Activated CD4-positive, alpha-beta T cell treated with anti-CD3 and anti-CD28 coated beads, Interleukin-2, amount 10 ng/mL, durations not matched to agents 7 days and 5 days (primary cell): Measurements from ENCODE around the gene LIN7A. TPM values are rescaled to one million over a fixed set of nuclear protein-coding genes. Genes with fewer than 3 reads are reported as not detected.

ENCODE experiments used
- CTCF ChIA-PET: fragments of 350-600 bp; sonication (Branson Sonifier 250); formaldehyde crosslinking; loops from one replicate; lab custom pipeline; 2021; ENCODE audit warnings: antibody characterized with exemption; lab: Charles Lee
- POLR2A ChIA-PET: fragments of 350-600 bp; sonication (Branson Sonifier 250); formaldehyde crosslinking; loops from one replicate; lab custom pipeline; 2021; ENCODE audit warnings: antibody characterized with exemption; lab: Charles Lee
- DNase-seq: peaks from one replicate; pipeline ENCODE4 v3.0.0-alpha.2; 2020
- H3K27ac Mint-ChIP-seq: one replicate; pipeline ENCODE4 v1.8.0; 2021; ENCODE audit warnings: mild to moderate bottlenecking, moderate library complexity, mixed read lengths
- H3K27me3 Mint-ChIP-seq: one replicate; pipeline ENCODE4 v1.8.0; 2021; ENCODE audit warnings: mixed read lengths
- H3K36me3 Mint-ChIP-seq: one replicate; pipeline ENCODE4 v1.8.0; 2021; ENCODE audit warnings: low read depth, mixed read lengths
- H3K4me1 Mint-ChIP-seq: one replicate; pipeline ENCODE4 v1.8.0; 2021; ENCODE audit warnings: mixed read lengths
- H3K4me3 Mint-ChIP-seq: one replicate; pipeline ENCODE4 v1.8.0; 2021; ENCODE audit warnings: mild to moderate bottlenecking, moderate library complexity, mixed read lengths
- H3K9me3 Mint-ChIP-seq: one replicate; pipeline ENCODE4 v1.8.0; 2021; ENCODE audit warnings: mixed read lengths
- total RNA-seq, 2 experiments: library from RNA; stranded (reverse); gene quantifications; one replicate each; pipeline ENCODE4 v1.2.3, GENCODE V29; 2021

Gene LIN7A
- total RNA-seq, 2 experiments from 2014 or later, result not detected

DNA sequence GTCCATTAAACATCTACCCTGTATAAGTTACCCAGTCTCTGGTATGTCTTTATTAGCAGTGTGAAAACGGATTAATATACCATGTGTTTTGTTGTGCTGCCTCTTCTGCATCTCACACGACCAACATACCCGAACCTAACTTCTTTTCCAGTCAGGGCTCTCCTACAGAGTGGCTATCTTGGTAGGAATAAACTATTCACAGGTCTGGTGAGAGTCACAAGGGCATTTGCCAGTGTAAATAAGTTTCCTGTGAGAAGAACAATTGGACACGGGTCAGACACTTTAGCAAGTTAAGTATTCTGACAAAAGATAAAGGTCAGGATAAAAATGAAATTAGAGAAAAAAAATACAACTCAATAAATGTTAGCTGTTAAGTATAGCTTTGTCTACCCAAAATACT lies 160.1 kb downstream of the LIN7A start:
- DNase-seq, result no peak
- POLR2A ChIA-PET, result no interaction called here
- CTCF ChIA-PET, result no interaction called here
- no peaks in the 10 kb centered on the region for H3K36me3 Mint-ChIP-seq
- peaks cover 21% of the 10 kb centered on the region for H3K9me3 Mint-ChIP-seq
- H3K4me3 Mint-ChIP-seq, result no peak overlapping the region
- no peaks in the 10 kb centered on the region for H3K27me3 Mint-ChIP-seq
- H3K4me1 Mint-ChIP-seq, result peaks cover 7% of the 10 kb centered on the region
- H3K27ac Mint-ChIP-seq, result no peak overlapping the region

DNA sequence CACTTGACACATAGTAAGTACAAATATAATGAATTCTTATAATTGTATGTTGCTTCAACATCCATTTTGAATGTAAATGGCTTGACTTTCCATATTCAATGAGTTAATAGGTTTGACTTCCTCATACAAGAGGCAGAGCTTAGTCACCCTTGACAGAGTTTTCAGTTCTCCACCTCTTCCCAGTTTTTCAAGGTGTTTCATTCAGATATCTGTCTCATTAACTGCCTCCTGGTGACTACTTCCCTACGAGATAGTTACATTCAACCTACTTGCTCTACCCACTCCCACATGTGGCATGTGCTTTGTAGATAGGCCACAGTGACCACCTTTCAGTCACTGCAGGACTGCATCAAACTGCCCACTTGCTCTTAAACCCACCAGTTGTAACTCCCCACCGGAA lies 161.0 kb downstream of the LIN7A start:
- ChIA-PET POLR2A (no interaction called here), CTCF (no interaction called here)
- no peak overlapping the region for H3K4me3 Mint-ChIP-seq
- no peaks in the 10 kb centered on the region for H3K36me3 Mint-ChIP-seq
- H3K27ac Mint-ChIP-seq, result no peak overlapping the region
- peaks cover 21% of the 10 kb centered on the region for H3K9me3 Mint-ChIP-seq
- peaks cover 7% of the 10 kb centered on the region for H3K4me1 Mint-ChIP-seq
- H3K27me3 Mint-ChIP-seq, result no peaks in the 10 kb centered on the region
- no peak for DNase-seq

DNA sequence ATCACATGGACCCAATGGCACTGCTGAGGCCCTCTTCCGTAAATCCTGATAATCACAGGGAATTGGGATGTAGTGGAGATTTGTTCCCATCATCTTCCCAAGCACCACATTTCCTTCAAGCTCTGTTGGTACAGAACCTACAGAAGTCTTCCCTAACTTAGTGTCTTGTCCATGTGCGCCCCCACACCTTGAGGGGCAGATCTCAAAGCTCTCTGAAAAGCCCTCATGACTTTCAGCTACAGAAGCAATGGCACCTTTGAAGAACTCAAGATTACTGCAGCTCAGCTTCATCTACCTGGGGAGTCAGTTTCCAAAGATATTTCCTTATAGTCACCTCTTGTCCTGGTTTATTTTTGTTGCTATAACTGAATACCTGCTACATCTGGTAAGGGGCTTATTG lies 166.8 kb downstream of the LIN7A start:
- Mint-ChIP-seq H3K27me3 (no peaks in the 10 kb centered on the region), H3K36me3 (no peaks in the 10 kb centered on the region), H3K4me3 (no peak overlapping the region), H3K27ac (no peak overlapping the region), H3K9me3 (peaks cover 9% of the 10 kb centered on the region), H3K4me1 (no peaks in the 10 kb centered on the region)
- POLR2A ChIA-PET, result no interaction called here
- CTCF ChIA-PET, result interaction anchor here (0.6 kb wide), 1 partner anchor 22 kb away, joined by 3 read pairs; no protein-coding TSS in a partner anchor
- no peak for DNase-seq

DNA sequence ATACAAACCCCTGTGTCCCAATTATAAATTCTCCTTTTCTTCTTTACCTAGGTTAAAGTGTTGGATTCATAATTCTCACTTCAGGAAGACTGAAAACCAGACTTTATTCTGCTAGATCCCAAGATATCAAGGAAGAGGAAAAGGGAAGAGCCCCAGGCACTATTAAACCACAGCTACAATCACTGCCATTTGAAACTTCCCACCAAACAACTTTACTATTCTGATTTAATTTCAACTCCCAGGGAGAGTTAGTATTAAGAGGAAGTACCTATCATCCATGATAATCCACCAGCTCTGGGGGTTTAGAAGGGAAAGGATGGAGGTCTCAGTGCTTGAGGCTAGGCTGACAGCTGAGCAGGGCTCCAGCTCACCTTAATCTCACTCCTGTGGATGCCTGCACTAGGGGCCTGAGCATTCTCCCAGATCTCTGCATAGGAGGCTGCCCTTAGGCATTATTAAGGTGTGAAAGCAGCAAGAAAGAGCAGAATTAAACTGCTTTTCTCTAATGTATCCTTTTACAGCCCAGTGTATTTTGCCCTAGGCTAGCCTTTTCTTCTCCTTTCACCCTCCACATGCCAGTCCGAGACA lies 168.1 kb downstream of the LIN7A start:
- H3K4me1 Mint-ChIP-seq, result no peaks in the 10 kb centered on the region
- peaks cover 8% of the 10 kb centered on the region for H3K9me3 Mint-ChIP-seq
- no peaks in the 10 kb centered on the region for H3K27me3 Mint-ChIP-seq
- H3K27ac Mint-ChIP-seq, result no peak overlapping the region
- CTCF ChIA-PET, result no interaction called here
- POLR2A ChIA-PET, result interaction anchor here (0.6 kb wide), 1 partner anchor 591 kb away, joined by 3 read pairs; no protein-coding TSS in a partner anchor
- no peak overlapping the region for H3K4me3 Mint-ChIP-seq
- H3K36me3 Mint-ChIP-seq, result no peaks in the 10 kb centered on the region
- DNase-seq, result no peak

DNA sequence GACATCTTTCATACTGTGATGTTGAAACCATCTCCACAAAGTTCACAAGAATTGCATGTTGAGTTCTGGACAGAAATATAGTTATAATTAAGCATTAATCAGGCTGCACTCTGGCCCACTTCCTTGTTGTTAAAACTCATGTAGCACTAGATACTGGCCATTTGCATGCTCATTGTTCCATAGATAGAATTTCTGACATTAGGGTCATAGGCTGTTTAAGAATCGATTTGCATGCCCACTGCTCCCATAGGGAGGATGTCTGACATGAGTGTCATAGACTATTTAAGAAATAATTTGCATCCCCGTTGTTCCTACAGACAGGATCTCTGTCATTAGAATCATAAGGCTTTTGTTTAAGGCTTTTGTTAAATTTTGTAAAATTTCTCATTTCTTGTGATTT lies 170.8 kb downstream of the LIN7A start:
- H3K27me3 Mint-ChIP-seq, result no peaks in the 10 kb centered on the region
- no peak overlapping the region for H3K4me3 Mint-ChIP-seq
- H3K4me1 Mint-ChIP-seq, result no peaks in the 10 kb centered on the region
- ChIA-PET CTCF (no interaction called here), POLR2A (no interaction called here)
- H3K9me3 Mint-ChIP-seq, result no peaks in the 10 kb centered on the region
- H3K36me3 Mint-ChIP-seq, result no peaks in the 10 kb centered on the region
- no peak for DNase-seq
- no peak overlapping the region for H3K27ac Mint-ChIP-seq

DNA sequence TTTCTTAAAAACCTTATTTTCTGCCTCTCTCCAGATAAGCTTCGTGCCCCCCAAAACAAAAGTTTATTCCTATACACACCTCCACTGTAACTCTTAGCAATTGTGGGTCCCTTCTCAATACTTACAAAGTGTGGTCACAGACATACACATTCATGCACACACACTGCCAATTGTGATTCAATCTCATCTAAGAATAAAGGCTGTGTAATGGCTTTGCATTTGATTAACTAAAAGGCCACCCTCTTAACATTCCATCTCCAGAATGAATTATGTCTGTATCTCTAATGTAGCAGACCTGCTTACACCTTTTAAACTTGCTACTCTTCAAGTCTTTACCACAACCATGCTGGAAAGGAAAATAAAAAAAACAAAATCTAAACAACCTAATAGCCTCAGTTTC lies 171.5 kb downstream of the LIN7A start:
- no peak overlapping the region for H3K4me3 Mint-ChIP-seq
- no peaks in the 10 kb centered on the region for H3K9me3 Mint-ChIP-seq
- no peaks in the 10 kb centered on the region for H3K27me3 Mint-ChIP-seq
- H3K27ac Mint-ChIP-seq, result no peak overlapping the region
- DNase-seq, result no peak
- ChIA-PET POLR2A (no interaction called here), CTCF (no interaction called here)
- H3K36me3 Mint-ChIP-seq, result no peaks in the 10 kb centered on the region
- H3K4me1 Mint-ChIP-seq, result no peaks in the 10 kb centered on the region

DNA sequence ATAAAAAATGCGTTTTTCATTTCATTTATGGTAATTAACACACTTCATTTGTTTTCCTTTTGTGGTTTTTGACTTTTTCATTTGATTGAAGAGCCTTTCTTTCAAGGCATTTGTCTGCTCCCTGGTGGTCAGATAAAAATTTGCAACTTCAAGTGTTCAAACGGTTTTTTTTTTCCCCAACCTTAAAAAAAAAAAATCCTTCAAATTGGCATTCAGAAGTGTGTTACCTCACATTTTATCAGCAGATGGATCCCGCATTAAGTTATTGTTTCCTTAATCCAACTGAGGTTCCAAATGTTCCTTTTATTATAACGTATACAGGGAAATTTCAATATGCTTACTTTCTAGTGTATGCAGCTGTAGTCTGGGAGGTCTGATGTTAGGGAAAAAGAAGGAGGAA lies 173.9 kb downstream of the LIN7A start:
- POLR2A ChIA-PET, result no interaction called here
- H3K4me1 Mint-ChIP-seq, result no peaks in the 10 kb centered on the region
- H3K27me3 Mint-ChIP-seq, result no peaks in the 10 kb centered on the region
- no peak for DNase-seq
- no peaks in the 10 kb centered on the region for H3K9me3 Mint-ChIP-seq
- H3K36me3 Mint-ChIP-seq, result no peaks in the 10 kb centered on the region
- CTCF ChIA-PET, result no interaction called here
- no peak overlapping the region for H3K27ac Mint-ChIP-seq
- no peak overlapping the region for H3K4me3 Mint-ChIP-seq

DNA sequence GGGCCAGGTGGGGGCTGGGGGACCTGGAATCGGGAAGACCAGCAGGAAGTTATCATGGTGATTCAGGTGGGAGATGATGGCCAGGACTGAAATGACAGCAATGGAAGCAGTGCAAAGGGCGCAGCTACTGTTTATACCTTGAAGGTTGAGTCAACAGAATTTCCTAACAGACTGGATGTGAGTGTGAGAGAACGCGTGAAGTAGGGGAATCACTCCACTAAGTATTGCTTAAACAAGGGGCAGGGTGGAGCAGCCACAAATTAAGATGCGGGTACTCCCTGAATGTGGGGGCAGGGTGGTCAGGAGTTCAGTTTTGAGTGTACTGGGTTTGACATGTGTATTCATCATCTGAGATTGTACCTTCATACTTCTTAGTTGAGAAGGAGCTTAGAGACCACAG lies 175.9 kb downstream of the LIN7A start:
- H3K4me3 Mint-ChIP-seq, result no peak overlapping the region
- H3K36me3 Mint-ChIP-seq, result no peaks in the 10 kb centered on the region
- H3K9me3 Mint-ChIP-seq, result no peaks in the 10 kb centered on the region
- POLR2A ChIA-PET, result no interaction called here
- no peaks in the 10 kb centered on the region for H3K4me1 Mint-ChIP-seq
- no peaks in the 10 kb centered on the region for H3K27me3 Mint-ChIP-seq
- CTCF ChIA-PET, result no interaction called here
- no peak overlapping the region for H3K27ac Mint-ChIP-seq
- no peak for DNase-seq

DNA sequence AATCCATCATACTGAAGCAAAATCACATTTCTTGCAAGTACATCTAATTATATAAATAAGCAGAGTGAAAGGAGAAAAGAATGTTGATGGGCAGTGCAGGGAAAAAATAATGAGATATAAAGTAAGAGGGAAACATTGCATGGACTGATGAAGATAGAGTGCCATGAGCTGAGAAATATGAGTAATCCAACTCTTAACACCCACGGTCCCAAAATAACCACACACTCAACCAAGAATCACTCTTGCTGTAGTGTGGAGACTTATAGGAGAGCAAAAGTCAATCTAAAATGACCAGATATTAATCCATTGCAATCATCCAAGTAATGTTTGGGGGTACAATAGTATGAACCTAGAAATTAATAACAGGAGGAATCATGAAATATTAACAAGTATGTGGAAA lies 180.9 kb downstream of the LIN7A start:
- no peak for DNase-seq
- Mint-ChIP-seq H3K4me3 (no peak overlapping the region), H3K9me3 (no peaks in the 10 kb centered on the region), H3K27me3 (no peaks in the 10 kb centered on the region), H3K4me1 (no peaks in the 10 kb centered on the region), H3K36me3 (no peaks in the 10 kb centered on the region), H3K27ac (no peak overlapping the region)
- ChIA-PET POLR2A (no interaction called here), CTCF (no interaction called here)

DNA sequence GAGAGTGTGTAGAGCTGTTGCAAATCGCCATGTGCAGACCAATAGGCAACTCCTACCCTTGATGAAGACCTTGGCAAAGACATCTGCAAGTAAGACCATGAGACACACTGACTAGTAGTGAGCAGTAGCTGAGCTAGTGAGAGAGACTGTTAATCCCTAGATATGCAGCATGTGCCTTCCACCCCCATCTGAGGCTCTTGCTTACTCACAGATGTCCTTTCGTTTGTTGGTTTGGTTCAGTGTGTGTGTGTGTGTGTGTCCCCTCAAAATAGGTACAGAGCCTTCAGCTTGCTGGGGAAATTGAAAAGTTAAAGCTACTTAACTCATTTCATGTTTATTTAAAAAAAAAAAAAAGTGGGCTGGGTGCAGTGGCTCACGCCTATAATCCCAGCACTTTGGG lies 183.5 kb downstream of the LIN7A start:
- POLR2A ChIA-PET, result no interaction called here
- H3K9me3 Mint-ChIP-seq, result no peaks in the 10 kb centered on the region

DNA sequence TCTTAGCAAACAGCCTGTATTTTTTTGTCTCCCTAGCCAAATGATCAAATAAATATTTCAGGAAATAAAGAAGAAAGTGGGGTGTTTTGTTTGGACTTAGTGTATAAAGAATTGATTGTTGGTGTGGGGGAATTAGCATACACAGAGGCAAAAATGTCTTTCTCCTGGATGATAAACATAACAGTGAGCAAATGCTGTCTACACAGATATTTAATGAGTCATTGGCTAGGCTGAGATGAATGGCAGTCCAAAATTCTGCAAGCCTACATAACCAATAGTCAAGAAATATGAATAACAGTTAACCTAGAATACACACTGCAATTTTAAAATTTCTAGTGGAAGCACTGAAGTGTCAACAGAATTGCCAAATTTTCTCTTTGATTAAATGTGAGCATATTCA lies 185.3 kb downstream of the LIN7A start:
- no peak for DNase-seq
- no peak overlapping the region for H3K4me3 Mint-ChIP-seq
- H3K9me3 Mint-ChIP-seq, result no peaks in the 10 kb centered on the region
- no peak overlapping the region for H3K27ac Mint-ChIP-seq
- H3K27me3 Mint-ChIP-seq, result no peaks in the 10 kb centered on the region
- ChIA-PET CTCF (no interaction called here), POLR2A (no interaction called here)
- no peaks in the 10 kb centered on the region for H3K4me1 Mint-ChIP-seq
- no peaks in the 10 kb centered on the region for H3K36me3 Mint-ChIP-seq

More for the DNA sequence above, 183.5 kb downstream of the LIN7A start:
- DNase-seq, result no peak
- Mint-ChIP-seq H3K4me1 (no peaks in the 10 kb centered on the region), H3K27ac (no peak overlapping the region), H3K27me3 (no peaks in the 10 kb centered on the region), H3K4me3 (no peak overlapping the region), H3K36me3 (no peaks in the 10 kb centered on the region)
- CTCF ChIA-PET, result no interaction called here

DNA sequence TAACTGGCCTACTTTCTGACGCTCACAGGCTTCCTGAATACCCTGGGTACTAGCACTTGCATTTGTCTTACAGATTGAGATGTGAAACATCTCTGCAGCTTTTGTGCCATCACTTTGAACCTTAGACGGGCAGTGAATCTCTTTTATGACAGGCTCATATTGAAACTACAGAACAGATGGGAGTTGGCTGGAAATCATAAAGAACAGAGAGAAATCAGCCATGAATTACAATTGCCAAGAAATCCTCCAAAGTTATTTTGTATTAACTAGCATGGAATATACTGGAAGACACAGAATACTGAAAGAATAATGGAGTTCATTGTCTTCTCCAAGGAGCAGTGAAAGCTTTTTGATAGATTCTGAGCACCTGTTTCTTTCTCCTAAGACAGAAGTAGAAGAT lies 188.3 kb downstream of the LIN7A start:
- no peak for DNase-seq
- H3K36me3 Mint-ChIP-seq, result no peaks in the 10 kb centered on the region
- H3K27ac Mint-ChIP-seq, result no peak overlapping the region
- POLR2A ChIA-PET, result interaction anchor here (0.6 kb wide), 1 partner anchor 96 kb away, joined by 7 read pairs; no protein-coding TSS in a partner anchor
- CTCF ChIA-PET, result no interaction called here
- no peaks in the 10 kb centered on the region for H3K9me3 Mint-ChIP-seq
- no peak overlapping the region for H3K4me3 Mint-ChIP-seq
- no peaks in the 10 kb centered on the region for H3K4me1 Mint-ChIP-seq
- no peaks in the 10 kb centered on the region for H3K27me3 Mint-ChIP-seq

DNA sequence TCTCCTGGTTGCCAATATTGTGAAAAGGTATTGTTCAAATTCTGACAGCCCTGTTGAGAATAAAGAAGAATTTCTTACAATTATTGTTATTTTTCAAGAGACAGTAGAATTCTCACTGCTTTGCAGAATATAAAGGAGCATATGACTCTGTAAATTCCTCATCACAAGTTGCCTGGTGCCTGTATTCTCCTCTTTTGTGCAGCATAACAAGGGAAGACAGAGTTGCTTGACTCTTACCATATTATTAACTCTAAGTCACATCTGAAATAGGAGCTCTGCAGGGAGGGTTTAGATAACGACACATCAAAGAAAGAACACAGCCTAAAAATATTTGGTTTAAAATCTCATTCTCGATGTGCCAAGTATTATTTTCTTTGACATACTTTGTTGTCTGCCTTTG lies 189.9 kb downstream of the LIN7A start:
- Mint-ChIP-seq H3K27ac (no peak overlapping the region), H3K4me1 (no peaks in the 10 kb centered on the region), H3K36me3 (no peaks in the 10 kb centered on the region), H3K27me3 (no peaks in the 10 kb centered on the region), H3K9me3 (no peaks in the 10 kb centered on the region), H3K4me3 (no peak overlapping the region)
- no peak for DNase-seq
- CTCF ChIA-PET, result no interaction called here
- POLR2A ChIA-PET, result no interaction called here

DNA sequence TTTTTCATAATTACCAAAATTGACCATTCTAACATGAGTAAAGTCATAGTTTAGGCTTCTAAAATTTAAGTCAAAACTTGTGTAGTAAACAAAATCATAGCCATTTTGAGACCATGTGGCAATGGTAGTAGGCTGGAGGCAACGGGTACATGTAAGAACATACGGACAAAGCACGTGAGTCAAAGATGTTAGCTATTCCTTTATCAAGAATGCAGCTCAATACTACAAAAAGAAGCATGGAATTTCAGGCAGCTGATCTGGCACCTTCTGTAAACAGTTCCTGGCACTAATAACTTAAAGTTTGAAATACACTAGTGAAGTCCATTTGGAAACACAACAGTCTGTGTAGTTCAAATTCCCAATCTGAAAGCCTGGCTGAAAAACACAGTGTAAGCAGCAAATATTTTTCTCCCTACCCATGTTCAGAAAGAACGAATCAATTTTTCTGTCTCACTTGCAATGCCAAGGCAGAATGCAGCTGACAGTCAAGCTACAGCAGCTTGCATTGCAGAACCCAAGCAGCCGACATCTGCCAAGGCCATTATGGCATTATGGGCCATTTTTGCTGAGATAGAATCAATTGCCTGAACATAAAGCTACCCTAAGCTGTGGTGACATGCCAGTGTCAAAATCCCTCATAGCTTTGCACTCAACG lies 191.8 kb downstream of the LIN7A start:
- Mint-ChIP-seq H3K4me3 (no peak overlapping the region), H3K9me3 (no peaks in the 10 kb centered on the region), H3K27me3 (no peaks in the 10 kb centered on the region), H3K4me1 (no peaks in the 10 kb centered on the region), H3K36me3 (no peaks in the 10 kb centered on the region), H3K27ac (no peak overlapping the region)
- CTCF ChIA-PET, result no interaction called here
- POLR2A ChIA-PET, result no interaction called here
- DNase-seq, result no peak
